HG03520 (cell line): ENCODE data around the gene KCNH2.

ENCODE experiments used
- ATAC-seq: cut with Tn5 transposase; IDR thresholded peaks from one replicate; pipeline ENCODE4 v1.9.1; 2021; ENCODE audit warnings: mild to moderate bottlenecking, moderate library complexity; ENCODE audit not compliant: unreplicated experiment

The KCNH2 gene

DNA sequence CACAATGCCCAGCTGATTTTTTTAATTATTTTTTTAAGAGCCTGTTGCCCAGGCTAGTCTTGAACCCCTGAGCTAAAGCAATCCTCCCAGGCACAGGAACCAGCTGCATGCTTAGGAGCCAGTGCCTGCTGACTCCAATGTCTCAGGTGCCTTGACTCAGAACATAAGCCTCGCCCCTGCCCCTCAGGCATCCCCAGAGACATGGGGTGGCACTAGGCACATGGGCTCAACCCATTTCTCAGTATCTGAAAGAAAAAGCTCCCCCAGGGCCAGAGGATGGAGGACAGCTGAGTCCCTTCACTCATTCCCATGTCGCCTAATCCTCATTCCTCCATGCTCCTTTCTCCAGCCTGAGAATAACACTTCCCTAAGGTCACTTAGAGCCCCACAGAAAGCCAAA lies 39.1 kb downstream of the KCNH2 start:
- ATAC-seq, result no peak

DNA sequence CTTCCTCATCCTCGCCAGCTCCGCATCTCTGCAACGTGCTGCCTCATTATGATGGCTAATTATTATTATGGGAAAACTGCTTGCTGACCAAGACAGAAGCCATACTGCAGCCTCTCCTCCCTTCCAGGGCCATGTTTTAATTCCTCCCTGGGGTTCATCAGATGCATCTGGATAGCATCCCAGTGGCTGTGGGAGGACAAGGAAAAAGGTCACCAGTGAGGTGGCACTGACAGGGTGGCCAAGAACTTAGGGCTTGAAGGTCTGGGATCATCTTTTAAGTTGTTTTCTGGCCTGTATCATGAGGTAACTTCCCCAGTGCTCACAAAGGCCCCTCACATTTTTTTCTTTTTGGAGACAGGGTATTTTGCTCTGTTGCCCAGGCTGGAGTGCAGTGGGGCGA lies 39.6 kb downstream of the KCNH2 start:
- ATAC-seq, result no peak

DNA sequence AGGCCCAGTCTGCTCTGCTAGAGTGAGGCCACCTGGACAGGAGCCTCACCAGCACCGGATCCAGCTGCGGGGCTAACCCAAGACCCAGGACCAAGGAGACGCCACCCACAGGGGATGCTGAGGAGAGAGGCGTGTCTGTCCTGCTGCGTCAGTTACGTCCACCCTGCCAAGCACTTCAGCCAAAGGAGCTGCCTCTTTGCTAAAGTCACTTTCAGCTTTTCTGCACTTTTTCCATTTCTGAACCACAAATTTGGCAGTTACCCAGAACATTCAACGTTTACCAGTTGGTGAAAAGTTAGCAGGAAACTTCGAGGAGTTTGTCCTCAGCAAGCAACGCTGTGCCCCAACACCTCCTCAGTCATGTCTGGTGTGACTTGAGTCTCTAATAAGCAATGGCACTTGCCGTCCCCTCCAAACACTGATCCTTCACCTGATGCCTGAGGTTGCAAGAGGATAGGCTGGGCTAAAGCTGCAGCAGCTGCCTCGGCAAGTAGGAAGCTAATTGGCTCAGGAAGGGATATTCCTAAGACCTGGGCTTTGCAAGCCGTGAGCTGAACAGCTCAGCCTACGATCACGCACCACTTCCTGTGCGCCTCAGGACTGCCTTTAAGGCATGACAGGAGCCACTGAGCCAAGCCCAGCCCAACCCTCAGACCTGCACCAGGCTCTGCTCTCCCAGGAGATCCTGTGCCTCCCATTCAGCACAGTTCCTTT lies 40.1 kb downstream of the KCNH2 start:
- ATAC-seq, result no peak

DNA sequence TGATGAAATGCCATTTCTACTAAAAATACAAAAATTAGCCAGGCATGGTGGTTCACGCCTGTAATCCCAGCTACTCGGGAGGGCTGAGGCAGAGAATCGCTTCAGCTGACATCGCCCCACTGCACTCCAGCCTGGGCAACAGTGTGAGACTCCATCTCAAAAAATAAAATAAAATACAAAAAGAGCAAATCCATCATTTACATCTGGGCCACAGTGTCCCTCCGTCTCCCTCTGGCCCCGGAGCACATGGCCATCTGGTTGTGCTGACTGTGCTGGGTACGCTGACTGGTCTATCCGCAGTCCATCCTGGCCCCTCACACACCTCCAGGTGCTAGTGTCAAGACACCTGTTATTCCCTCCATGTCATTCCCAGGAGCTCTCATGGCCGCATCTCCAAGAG lies 42.1 kb downstream of the KCNH2 start:
- ATAC-seq, result no peak

DNA sequence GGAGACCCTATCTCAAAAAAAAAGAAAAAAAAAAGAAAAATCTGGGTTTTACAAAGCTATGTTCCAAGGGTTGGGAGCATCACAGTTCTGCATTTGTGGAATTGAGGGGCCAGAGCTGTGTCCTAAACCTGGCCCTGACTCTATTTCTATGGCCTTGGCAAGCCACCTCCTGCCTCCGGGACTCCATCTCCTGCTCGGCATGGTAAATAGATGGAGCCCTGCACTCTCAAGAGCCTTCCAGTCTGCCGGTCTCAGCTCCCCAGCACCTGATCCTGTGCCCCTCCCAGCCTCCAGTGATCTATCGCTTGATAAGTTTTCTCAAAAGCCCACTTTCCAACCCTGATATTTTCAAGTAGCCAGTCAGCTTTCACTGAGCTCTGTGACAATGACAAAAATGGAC lies 43.0 kb downstream of the KCNH2 start:
- no peak for ATAC-seq

DNA sequence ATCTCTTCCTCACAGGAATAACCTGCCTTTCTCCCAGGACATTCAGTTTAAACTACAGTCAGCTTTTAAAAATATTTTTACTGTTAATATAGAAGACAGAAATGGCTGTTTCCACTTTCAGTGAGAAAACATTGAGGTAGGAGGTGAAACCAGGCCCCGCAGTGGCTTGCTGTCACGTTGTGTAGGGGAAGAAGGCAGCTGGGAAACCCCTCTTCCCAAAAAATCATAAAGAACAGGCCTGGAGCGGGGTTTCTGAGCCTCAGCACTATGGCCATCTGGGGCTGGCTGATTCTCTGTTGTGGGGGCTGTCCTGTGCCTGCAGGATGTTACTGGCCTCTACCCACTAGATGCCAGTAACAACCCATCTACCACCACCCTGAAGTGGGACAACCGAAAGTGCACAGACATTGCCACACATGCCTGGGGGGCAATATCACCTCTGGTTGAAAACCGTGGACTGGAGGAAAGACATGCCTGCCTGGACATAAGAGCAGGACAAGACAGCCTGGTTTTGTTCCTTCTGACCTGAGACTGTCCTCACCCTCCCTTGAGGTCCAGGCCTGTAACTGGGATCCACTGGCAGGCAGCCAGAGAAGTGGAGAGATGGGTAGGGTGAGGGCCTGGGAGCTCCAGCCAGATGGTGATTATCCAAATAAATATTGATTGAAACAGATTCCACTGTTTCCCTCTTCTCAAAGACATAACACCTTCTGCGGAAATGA lies 43.9 kb downstream of the KCNH2 start:
- ATAC-seq, result no peak

DNA sequence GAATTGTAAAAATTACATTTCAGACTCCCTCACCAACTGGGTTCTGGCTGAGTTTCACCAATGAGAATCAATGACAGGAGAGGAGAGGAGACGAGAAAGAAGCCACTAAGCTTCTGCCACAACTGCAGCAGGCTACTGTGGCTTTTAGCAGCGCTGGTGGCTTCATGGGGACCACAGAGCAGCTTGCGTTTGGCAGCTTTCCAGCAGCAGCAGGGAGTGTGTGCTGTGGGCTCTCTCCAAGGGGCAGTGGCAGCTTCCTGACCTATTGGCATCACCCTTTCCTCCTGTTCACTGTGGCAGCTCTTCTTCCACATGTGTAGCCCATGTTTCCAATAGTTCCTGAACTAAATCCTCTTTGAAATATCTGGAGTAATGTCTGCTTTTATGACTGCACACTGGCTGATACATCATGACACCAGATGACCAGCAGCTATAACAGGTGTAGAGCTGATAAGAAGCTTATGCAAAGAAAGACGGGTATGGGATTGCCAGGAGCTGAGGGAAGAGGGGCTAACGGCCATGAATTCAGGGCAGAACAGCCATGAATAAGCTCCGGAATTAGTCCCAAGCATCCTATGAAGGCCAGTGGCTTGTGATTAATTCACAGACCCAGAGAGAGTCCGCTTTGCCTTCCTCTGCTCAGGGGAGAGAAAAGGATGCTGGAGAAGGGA lies 46.8 kb downstream of the KCNH2 start:
- ATAC-seq, result no peak

DNA sequence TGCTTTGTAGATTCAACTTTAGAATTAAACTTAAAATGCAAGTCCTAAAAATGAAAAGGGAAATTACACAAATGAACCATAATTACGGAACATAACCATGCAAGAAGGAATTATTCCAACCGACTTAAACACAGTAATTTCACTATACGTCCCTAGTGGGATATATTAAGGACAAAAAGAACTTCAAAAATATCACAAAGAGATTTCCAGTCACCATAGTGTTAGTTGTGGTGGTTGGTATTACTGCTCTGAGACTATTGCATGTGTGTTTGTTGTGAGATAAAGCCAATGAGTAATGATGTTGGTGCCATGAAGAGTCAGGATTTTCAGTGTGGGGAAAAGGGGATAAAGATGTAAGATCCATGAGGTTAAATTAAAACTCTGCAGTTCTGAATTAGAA lies 49.6 kb downstream of the KCNH2 start:
- no peak for ATAC-seq

DNA sequence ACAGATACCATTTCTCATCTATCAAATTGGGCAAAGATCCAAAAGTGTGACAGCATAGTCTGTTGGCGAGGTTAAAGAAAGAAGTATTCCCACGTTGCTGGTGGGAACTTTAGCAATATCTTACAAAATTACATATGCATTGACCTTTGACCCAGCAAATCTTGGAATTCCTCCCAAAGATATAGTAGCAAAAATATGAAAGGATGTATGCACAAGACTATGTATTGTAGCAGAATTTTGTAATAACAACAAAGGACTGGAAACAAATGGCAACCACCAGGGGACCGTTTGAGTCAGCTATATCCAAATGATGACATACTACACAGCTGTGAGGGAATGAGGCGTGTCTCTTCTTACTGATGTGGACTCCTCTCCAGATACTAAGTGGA lies 50.2 kb downstream of the KCNH2 start:
- ATAC-seq, result no peak

DNA sequence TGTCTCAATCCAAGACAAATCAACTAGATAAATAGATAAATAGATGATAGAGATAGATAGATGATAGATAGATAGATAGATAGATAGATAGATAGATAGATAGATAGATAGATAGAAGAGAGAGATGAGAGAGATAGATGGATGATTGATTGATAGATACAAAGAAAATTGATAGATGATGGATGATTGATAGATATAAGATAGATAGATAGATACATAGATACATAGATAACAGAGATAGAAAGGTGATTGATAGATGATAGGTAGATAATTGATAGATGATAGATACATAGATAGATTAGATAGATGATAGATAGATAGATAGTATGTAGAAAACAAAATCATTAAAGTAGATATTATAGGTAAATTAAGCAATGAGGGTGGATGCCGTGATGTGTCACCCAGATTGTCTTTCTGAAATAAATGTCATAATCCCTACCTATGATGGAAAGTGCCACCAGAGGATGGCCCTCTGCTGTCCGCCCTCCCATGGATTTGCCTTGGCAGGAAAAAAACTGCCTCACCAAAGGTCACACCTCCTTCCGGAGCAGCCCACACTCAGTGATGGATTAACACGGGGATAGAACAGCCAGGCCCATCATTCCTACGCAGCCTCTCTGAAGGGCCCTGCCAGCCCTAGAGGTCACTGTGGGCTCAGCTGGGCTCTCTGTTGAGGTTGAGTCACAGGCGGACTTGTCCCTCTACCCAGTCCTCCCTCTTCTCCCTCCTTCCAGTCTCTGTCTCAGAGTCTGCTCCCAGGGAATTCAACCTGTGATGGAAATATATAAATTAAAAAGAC lies 50.8 kb downstream of the KCNH2 start:
- ATAC-seq, result no peak

DNA sequence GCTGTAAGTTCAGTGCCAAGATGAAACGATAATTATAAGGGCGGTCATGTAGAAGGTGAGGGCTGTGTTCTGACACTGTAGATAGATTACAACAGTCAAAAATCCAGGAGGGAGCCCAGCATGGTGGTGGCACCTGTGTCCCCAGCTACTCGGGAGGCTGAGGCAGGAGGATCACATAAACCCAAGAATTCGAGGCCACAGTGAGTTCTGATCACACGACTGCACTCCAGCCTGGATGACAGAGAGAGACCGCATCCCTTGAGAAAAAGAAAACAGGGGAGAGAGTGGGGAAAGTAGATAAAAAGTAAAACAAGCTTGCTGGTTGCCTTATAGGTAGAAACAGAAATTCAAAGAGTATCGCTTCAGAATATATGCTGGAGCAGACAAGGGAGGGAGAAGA lies 52.1 kb downstream of the KCNH2 start:
- ATAC-seq, result no peak

DNA sequence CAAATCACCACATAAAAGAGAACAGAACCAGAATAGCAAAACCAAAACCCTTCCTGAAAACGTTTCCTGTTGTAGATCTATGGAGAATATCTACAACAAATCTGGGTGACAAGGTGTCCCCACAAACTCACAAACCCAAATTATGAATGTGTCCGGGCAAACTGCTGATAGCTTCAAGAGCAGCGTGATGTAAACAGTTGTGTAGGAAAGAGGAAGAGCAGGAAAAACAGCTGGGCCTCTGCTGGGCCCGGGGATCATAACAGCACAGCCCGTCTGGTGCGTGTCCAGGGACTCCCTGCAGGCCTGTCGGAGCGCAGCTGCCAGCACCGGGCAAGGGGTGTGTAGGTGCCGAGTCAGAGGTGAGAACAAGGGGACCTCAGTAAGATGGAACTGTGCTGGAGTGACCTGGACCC lies 53.7 kb downstream of the KCNH2 start:
- ATAC-seq, result no peak

DNA sequence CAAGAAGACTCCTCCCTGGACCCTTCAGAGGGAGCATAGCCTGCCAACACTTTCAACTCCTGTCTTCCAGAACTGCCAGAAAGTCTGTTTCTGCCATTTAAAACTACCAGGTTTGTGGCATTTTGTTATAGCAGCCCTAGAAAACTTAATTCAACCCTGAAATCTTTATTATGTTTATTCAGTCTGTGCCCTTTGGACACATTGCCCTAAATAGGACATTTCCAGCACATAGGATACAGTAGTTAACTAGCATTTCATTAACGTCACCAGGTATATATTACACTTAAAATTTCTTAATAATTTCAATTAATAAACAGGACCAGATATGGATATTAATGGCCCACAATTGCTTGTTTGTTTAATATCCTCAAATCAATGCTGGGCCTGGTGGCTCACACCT lies 54.3 kb downstream of the KCNH2 start:
- ATAC-seq, result no peak

DNA sequence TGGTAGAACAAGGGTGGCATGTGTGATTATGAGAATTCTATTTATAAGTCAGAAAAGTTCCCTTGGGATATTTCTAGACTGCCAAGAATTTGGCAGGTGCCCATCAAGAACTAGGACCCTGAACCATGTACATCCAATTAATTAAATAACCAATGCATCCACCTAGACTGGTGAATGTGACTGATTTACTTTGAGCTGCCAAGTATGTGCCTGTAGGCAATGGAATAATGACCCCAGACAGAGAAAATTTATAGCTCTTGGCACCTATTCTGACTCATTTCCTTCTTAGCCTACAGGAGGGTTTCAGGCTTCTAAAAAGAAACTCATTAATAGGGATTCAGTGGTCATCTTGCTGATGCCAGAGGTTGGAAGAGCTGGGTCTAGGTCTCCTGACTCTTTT lies 54.9 kb downstream of the KCNH2 start:
- no peak for ATAC-seq

DNA sequence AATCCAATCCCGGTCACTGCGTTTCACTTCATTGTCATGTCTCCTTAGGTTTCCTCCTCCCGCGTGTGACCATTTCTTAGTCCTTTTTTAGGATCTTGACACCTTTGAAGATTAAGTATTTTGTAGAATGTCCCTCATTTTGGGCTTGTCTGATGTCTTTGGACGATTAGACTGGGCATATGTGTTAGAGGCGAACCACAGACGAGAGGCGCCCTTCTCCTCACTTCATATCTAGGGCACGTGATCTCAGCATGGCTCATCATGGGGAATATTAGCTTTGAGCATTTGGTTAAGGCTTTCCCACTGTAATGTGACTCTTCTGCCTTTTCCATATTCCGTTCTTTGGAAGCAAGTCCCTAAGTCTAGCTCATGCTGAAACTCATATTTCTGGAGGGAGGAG lies 59.0 kb downstream of the KCNH2 start:
- ATAC-seq, result no peak

DNA sequence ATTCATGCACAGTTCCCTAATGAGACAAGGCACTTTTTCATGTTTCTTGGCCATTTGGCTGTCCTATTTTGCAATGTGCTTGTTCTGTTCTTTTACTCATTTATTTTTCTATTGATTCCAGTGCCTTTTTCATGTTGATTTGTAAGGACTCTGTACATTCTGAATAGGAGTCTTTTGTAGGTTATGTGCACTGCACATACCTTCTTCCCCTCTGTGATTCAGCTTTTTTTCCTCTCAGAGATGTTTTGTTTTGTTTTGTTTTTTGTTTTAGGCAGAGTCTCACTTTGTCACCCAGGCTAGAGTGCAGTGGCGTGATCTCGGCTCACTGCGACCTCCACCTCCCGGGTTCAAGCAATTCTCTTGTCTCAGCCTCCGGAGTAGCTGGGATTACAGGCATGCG lies 59.7 kb downstream of the KCNH2 start:
- no peak for ATAC-seq

DNA sequence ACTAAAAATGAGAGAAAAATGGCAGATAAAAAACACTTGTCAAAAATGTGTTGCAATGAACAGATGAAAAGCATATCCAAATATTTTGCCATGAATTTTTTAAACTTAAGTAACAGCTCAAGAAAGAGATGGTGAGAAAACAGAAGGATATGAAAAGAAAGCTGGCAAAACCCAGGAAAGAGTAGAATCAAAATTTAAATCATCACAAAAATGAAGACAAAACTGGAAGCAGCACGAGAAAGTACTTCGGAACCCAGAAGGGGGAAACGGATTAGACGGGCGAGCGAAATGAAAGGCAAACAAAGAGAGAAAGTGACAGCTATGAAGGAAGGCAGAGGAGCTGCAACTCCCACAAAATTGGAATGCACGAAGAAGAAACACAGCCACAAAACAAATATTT lies 60.2 kb downstream of the KCNH2 start:
- ATAC-seq, result no peak

DNA sequence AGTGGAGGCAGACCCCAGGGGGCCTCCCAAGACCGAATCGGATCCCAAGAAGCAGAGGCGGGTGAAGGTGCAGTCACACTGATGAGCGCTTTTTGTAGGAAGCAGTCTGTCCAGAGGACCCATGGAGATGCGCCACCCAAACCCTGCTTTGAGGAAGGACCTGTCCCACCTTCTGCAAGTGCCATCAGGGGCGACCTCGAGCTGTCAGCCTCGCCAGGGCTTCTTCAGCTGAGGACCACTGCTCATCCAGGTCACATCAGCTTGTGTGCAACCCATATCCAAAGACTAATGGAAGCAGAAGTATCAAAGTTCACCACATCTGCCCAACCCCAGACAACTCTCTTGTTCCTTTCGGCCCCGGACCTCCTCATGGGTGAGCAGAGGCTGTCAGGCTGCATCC lies 61.5 kb downstream of the KCNH2 start:
- no peak for ATAC-seq

DNA sequence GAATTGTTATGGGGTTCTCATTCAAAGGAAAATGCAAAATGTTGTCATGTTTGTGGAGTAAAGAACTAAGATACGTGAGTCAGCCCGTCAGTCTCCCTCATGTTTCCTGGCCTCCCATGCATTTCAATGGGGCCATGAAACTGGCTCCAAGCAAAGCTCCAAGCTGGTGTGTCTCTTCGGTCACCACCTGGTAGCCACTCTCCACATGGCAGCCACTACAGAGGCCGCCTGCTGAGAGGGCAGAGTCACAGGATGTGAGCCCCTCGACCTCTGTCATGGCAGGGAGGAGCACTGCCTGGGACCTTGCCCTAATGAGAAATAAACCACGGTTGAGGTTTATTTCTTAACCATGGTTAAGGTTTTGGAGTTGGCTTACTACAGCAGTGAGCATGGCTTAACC lies 63.2 kb downstream of the KCNH2 start:
- ATAC-seq, result no peak

DNA sequence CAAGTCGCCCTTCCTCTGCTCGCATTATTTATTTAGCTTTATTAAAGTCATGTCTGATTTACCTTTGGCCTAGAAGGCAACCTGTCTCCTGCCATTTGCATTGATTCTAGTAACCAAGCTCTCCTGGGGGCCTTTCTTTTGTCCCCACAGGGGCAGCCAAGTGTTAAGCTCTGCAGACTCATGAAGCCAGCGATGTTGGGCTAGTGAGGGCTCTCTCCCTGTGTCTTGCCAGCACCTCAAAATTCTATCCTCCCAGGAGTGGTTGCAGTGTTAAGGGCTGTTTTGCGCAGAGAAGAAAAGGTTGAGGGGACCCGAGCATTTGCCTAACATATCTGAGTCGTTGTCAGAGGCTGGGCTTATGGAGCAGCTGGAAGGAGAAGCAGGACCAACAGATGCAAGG lies 63.9 kb downstream of the KCNH2 start:
- no peak for ATAC-seq

DNA sequence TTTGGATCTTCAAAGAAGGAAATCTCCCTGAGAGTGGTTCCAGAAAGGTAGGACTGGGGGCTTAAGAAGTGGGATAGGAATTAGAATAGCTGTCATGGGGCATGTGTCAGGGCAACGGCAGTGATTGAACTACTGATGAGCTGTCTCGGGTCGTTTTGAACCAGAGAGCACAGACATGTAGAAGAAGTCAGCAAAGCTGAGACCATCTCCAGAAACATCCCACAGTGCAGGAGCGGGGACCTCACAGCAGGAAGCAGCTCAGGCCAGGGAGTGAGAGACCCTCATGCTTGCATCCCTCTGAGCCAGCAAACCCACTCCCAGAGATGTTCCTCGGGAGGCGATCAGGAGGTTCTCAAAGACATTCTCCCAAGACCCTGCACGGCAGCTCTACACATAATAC lies 65.7 kb downstream of the KCNH2 start:
- ATAC-seq, result no peak
